ENCODE data around the gene CENPT. TPM values are rescaled to one million over a fixed set of nuclear protein-coding genes. Genes with fewer than 3 reads are reported as not detected.
A peak's percentile ranks its signal among the peaks of the same experiment; 100 is the strongest.

Gene CENPT
- total and polyA plus RNA-seq, 2 of the 13 experiments (the other 11 are each of a cell fraction or from before 2014, with no cell fraction given), result 40.9 to 43.3 TPM

DNA sequence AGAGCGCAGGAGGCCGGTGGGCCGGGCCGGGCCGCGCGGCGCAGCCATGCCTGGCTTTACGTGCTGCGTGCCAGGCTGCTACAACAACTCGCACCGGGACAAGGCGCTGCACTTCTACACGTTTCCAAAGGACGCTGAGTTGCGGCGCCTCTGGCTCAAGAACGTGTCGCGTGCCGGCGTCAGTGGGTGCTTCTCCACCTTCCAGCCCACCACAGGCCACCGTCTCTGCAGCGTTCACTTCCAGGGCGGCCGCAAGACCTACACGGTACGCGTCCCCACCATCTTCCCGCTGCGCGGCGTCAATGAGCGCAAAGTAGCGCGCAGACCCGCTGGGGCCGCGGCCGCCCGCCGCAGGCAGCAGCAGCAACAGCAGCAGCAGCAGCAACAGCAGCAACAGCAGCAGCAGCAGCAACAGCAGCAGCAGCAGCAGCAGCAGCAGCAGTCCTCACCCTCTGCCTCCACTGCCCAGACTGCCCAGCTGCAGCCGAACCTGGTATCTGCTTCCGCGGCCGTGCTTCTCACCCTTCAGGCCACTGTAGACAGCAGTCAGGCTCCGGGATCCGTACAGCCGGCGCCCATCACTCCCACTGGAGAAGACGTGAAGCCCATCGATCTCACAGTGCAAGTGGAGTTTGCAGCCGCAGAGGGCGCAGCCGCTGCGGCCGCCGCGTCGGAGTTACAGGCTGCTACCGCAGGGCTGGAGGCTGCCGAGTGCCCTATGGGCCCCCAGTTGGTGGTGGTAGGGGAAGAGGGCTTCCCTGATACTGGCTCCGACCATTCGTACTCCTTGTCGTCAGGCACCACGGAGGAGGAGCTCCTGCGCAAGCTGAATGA, 4.8 kb downstream of the CENPT start (continued):
- TF ChIP-seq, protein P1, sequence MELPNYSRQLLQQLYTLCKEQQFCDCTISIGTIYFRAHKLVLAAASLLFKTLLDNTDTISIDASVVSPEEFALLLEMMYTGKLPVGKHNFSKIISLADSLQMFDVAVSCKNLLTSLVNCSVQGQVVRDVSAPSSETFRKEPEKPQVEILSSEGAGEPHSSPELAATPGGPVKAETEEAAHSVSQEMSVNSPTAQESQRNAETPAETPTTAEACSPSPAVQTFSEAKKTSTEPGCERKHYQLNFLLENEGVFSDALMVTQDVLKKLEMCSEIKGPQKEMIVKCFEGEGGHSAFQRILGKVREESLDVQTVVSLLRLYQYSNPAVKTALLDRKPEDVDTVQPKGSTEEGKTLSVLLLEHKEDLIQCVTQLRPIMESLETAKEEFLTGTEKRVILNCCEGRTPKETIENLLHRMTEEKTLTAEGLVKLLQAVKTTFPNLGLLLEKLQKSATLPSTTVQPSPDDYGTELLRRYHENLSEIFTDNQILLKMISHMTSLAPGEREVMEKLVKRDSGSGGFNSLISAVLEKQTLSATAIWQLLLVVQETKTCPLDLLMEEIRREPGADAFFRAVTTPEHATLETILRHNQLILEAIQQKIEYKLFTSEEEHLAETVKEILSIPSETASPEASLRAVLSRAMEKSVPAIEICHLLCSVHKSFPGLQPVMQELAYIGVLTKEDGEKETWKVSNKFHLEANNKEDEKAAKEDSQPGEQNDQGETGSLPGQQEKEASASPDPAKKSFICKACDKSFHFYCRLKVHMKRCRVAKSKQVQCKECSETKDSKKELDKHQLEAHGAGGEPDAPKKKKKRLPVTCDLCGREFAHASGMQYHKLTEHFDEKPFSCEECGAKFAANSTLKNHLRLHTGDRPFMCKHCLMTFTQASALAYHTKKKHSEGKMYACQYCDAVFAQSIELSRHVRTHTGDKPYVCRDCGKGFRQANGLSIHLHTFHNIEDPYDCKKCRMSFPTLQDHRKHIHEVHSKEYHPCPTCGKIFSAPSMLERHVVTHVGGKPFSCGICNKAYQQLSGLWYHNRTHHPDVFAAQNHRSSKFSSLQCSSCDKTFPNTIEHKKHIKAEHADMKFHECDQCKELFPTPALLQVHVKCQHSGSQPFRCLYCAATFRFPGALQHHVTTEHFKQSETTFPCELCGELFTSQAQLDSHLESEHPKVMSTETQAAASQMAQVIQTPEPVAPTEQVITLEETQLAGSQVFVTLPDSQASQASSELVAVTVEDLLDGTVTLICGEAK (IDR thresholded peaks at IDR 0.05), result no peak
- TF ChIP-seq, protein P1 (CRISPR knock-in tag; IDR thresholded peaks at IDR 0.05), result peak; percentile 44; the same call in 1 of the 2 replicates
- TF ChIP-seq ZBTB3 (CRISPR knock-in tag; IDR thresholded peaks at IDR 0.05; ENCODE audit: borderline replicate concordance, low read depth) (no peak), TBX3 (IDR thresholded peaks at IDR 0.05; ENCODE audit: borderline replicate concordance) (no peak), KLF11 (CRISPR knock-in tag; IDR thresholded peaks at IDR 0.05) (no peak), ZNF33A (CRISPR knock-in tag; IDR thresholded peaks at IDR 0.05; ENCODE audit: borderline replicate concordance) (no peak), HDAC1 (CRISPR knock-in tag; IDR thresholded peaks at IDR 0.05) (peak; percentile 70; the same call in 1 of the 2 replicates), ZNF317 (CRISPR knock-in tag; IDR thresholded peaks at IDR 0.05) (peak; percentile 79), ATF4 (CRISPR knock-in tag; IDR thresholded peaks at IDR 0.05) (peak in 1 of 2 experiments; percentile 49; a peak in 2 of 4 replicates), GABPA (IDR thresholded peaks at IDR 0.05; ENCODE audit: low read depth, low read length) (no peak), GABPA (CRISPR knock-in tag; IDR thresholded peaks at IDR 0.05; ENCODE audit: low read depth) (peak; percentile 15; the same call in 1 of the 2 replicates), YEATS4 (CRISPR knock-in tag; IDR thresholded peaks at IDR 0.05; ENCODE audit: borderline replicate concordance) (no peak; the same call in 1 of the 2 replicates), ZFP36L2 (CRISPR knock-in tag; IDR thresholded peaks at IDR 0.05) (no peak), KDM5B (CRISPR knock-in tag; IDR thresholded peaks at IDR 0.05; ENCODE audit: borderline replicate concordance) (peak; percentile 81), MAFG (CRISPR knock-in tag; IDR thresholded peaks at IDR 0.05) (0 out of 2 replicates have a peak, but pooled peaks have one; percentile 20), ZNF577 (CRISPR knock-in tag; IDR thresholded peaks at IDR 0.05; ENCODE audit: borderline replicate concordance, low read depth) (no peak)
